Astrocyte (in vitro differentiated cells and primary cell): ENCODE results near the gene TENT4B. TPM values are rescaled to one million over a fixed set of nuclear protein-coding genes. Genes with fewer than 3 reads are reported as not detected.

Source experiments
- DNase-seq: peaks from one replicate; pipeline ENCODE4 v3.0.0-alpha.2; 2010; ENCODE audit warnings: low read depth
- FAIRE-seq: peaks from 2 replicates; lab custom pipeline; 2011; peaks lifted over from hg19 to GRCh38; lab: Jason Lieb, UNC
- H2AFZ ChIP-seq: 2 replicates; pipeline ENCODE4 v1.6.0; 2012; ENCODE audit warnings: low read depth, low read length, inconsistent platforms
- H3K27ac ChIP-seq: 2 replicates; pipeline ENCODE4 v1.5.1; 2011; ENCODE audit warnings: low read depth, low read length, inconsistent platforms
- H3K27me3 ChIP-seq: 2 replicates; pipeline ENCODE4 v1.6.0; 2011; ENCODE audit warnings: low read length, inconsistent platforms; ENCODE audit not compliant: insufficient read depth
- H3K36me3 ChIP-seq: 2 replicates; pipeline ENCODE4 v1.5.1; 2011; ENCODE audit warnings: low read length, inconsistent platforms; ENCODE audit not compliant: insufficient read depth
- H3K4me1 ChIP-seq: 2 replicates; pipeline ENCODE4 v1.5.1; 2011; ENCODE audit warnings: low read length, inconsistent platforms; ENCODE audit not compliant: insufficient read depth
- H3K4me2 ChIP-seq: 2 replicates; pipeline ENCODE4 v1.6.0; 2012; ENCODE audit warnings: low read length, inconsistent platforms
- H3K4me3 ChIP-seq: 2 replicates; pipeline ENCODE4 v1.5.1; 2011; ENCODE audit warnings: low read depth, mild to moderate bottlenecking, low read length, inconsistent platforms; ENCODE audit not compliant: insufficient read depth
- H3K79me2 ChIP-seq: 2 replicates; pipeline ENCODE4 v1.6.0; 2012; ENCODE audit warnings: mild to moderate bottlenecking, low read length, inconsistent platforms; ENCODE audit not compliant: insufficient read depth
- H3K9ac ChIP-seq: 2 replicates; pipeline ENCODE4 v1.6.0; 2012; ENCODE audit warnings: mild to moderate bottlenecking, low read length, inconsistent platforms
- H3K9me3 ChIP-seq: 2 replicates; pipeline ENCODE4 v1.5.1; 2012; ENCODE audit warnings: low read depth, mild to moderate bottlenecking, low read length, inconsistent platforms; ENCODE audit not compliant: insufficient read depth
- H4K20me1 ChIP-seq: 2 replicates; pipeline ENCODE4 v1.6.0; 2012; ENCODE audit warnings: low read length, inconsistent platforms; ENCODE audit not compliant: insufficient read depth
- H3K27ac Mint-ChIP-seq: one replicate; pipeline ENCODE4 v1.8.0; 2021; ENCODE audit warnings: mild to moderate bottlenecking, mixed read lengths; ENCODE audit not compliant: unreplicated experiment
- H3K27me3 Mint-ChIP-seq: one replicate; pipeline ENCODE4 v1.8.0; 2021; ENCODE audit warnings: low read depth, mixed read lengths; ENCODE audit not compliant: unreplicated experiment
- H3K36me3 Mint-ChIP-seq: one replicate; pipeline ENCODE4 v1.8.0; 2021; ENCODE audit warnings: low read depth, mixed read lengths; ENCODE audit not compliant: unreplicated experiment
- H3K4me1 Mint-ChIP-seq: one replicate; pipeline ENCODE4 v1.8.0; 2021; ENCODE audit warnings: low read depth, mixed read lengths; ENCODE audit not compliant: unreplicated experiment
- H3K4me3 Mint-ChIP-seq: one replicate; pipeline ENCODE4 v1.8.0; 2021; ENCODE audit warnings: mild to moderate bottlenecking, moderate library complexity, mixed read lengths; ENCODE audit not compliant: unreplicated experiment
- H3K9me3 Mint-ChIP-seq: one replicate; pipeline ENCODE4 v1.8.0; 2021; ENCODE audit warnings: mild to moderate bottlenecking, mixed read lengths; ENCODE audit not compliant: unreplicated experiment
- CTCF ChIP-seq: IDR thresholded peaks from 2 replicates; pipeline ENCODE4 v1.5.1; 2011; ENCODE audit warnings: low read depth, mild to moderate bottlenecking, inconsistent platforms, low read length, moderate library complexity; ENCODE audit not compliant: insufficient read depth
- EZH2 ChIP-seq: IDR thresholded peaks from 2 replicates; pipeline ENCODE4 v1.6.1; 2012; ENCODE audit warnings: mild to moderate bottlenecking, low read length, inconsistent platforms; ENCODE audit not compliant: insufficient read depth
- total RNA-seq: library from RNA; stranded (reverse); gene quantifications from 2 replicates; pipeline ENCODE4 v1.2.1, GENCODE V29; 2021

TENT4B gene
- total RNA-seq, 1 donor from 2014 or later = 17.0 TPM

- Mint-ChIP-seq H3K4me1 (peaks cover 15% of the 10 kb centered on the region), H3K27me3 (peaks cover 1% of the 10 kb centered on the region), H3K36me3 (peaks cover 9% of the 10 kb centered on the region), H3K4me3 (no peak overlapping the region), H3K9me3 (peaks cover 5% of the 10 kb centered on the region), H3K27ac (no peak overlapping the region)
- H3K4me3 ChIP-seq = no peak overlapping the region
- no peak overlapping the region for H3K9ac ChIP-seq
- no peak overlapping the region for H3K27ac ChIP-seq
- peaks cover 2% of the 10 kb centered on the region for H3K79me2 ChIP-seq
- H3K4me1 ChIP-seq = no peaks in the 10 kb centered on the region
- TF ChIP-seq CTCF (no peak), EZH2 (no peak)
- H3K27me3 ChIP-seq = no peaks in the 10 kb centered on the region
- H4K20me1 ChIP-seq = peaks cover 82% of the 10 kb centered on the region
- no peak for DNase-seq
- no peak overlapping the region for H2AFZ ChIP-seq
- no peak overlapping the region for H3K4me2 ChIP-seq
- no peaks in the 10 kb centered on the region for H3K36me3 ChIP-seq
- no peak for FAIRE-seq
- no peaks in the 10 kb centered on the region for H3K9me3 ChIP-seq
Observed at GRCh38 chr16:50280932-50281331, 127.8 kb downstream of the TENT4B start.

Other genes starting within 250 kb of the TENT4B start
- 31.1 and 32.1 TPM in 2 replicates for gene CNEP1R1, start 128.1 kb upstream of the TENT4B start, total RNA-seq
- 22.2 and 26.8 TPM in 2 replicates for gene HEATR3, start 87.3 kb upstream of the TENT4B start, total RNA-seq
- gene ADCY7, start 113.2 kb downstream of the TENT4B start, total RNA-seq = 30.3 and 33.7 TPM in 2 replicates
- gene BRD7, start 215.7 kb downstream of the TENT4B start, total RNA-seq = 54.8 and 58.5 TPM in 2 replicates